ENCODE data around the gene LEUTX. TPM values are rescaled to one million over a fixed set of nuclear protein-coding genes. Genes with fewer than 3 reads are reported as not detected.

LEUTX gene
- total RNA-seq, 1 experiment from 2014 or later, result not detected

- H3K27me3 ChIP-seq (ENCODE audit: insufficient read depth, low read length), result no peaks in the 10 kb centered on the region
- no peak overlapping the region for H3K14ac ChIP-seq (ENCODE audit: insufficient read depth, low read length)
- no peak overlapping the region for H4K8ac ChIP-seq (replicated peaks; ENCODE audit: insufficient read length, low read depth, low read length)
- Mint-ChIP-seq H3K4me1 (peaks cover 21 to 23% of the 10 kb centered on the region in 2 experiments), H3K9me3 (no peaks in the 10 kb centered on the region), H3K27ac (no peak overlapping the region), H3K27me3 (ENCODE audit: low read depth) (no peaks in the 10 kb centered on the region), H3K4me3 (no peak overlapping the region), H3K36me3 (ENCODE audit: insufficient read depth in 1 of 3, low read depth in 3 of 3) (peaks cover 18 to 55% (median 46%) of the 10 kb centered on the region in 3 experiments)
- H3K9ac ChIP-seq (ENCODE audit: extremely low read depth, insufficient read length, low read length), result no peak overlapping the region
- WGBS (ENCODE audit: extremely low coverage, insufficient read length, low lambda C conversion rate), result no CpG with 5 or more reads among the region's 10 CpGs
- no peak overlapping the region for H3K23ac ChIP-seq (ENCODE audit: insufficient read length, low read depth, low read length)
- H2BK120ac ChIP-seq (ENCODE audit: low read depth, low read length, poor library complexity, severe bottlenecking), result no peak overlapping the region
- no peak overlapping the region for H2BK5ac ChIP-seq (ENCODE audit: insufficient read length, low read length)
- H2BK20ac ChIP-seq (ENCODE audit: low read depth, low read length, poor library complexity, severe bottlenecking), result no peak overlapping the region
- H3K18ac ChIP-seq (ENCODE audit: insufficient read length, low read depth, low read length), result no peak overlapping the region
- no peak overlapping the region for H4K5ac ChIP-seq (ENCODE audit: insufficient read length, low read depth, low read length)
- no peak overlapping the region for H2BK15ac ChIP-seq (ENCODE audit: low read depth, low read length)
- H3K56ac ChIP-seq (ENCODE audit: insufficient read length, low read depth, low read length), result no peak overlapping the region
- no peak overlapping the region for H2AFZ ChIP-seq (ENCODE audit: low read length)
- H4K20me1 ChIP-seq (ENCODE audit: control insufficient read depth, insufficient read depth, insufficient read length), result no peaks in the 10 kb centered on the region
- H3K4ac ChIP-seq (ENCODE audit: low read depth, low read length), result no peak overlapping the region
- TF ChIP-seq CTCF (conservative IDR thresholded peaks at IDR 0.05), result no peak
- H3K4me1 ChIP-seq (ENCODE audit: insufficient read depth, low read length), result no peaks in the 10 kb centered on the region
- no peak for DNase-seq
- no peak overlapping the region for H3K4me2 ChIP-seq (ENCODE audit: insufficient read depth, insufficient read length, low read length)
- no peak overlapping the region for H3K27ac ChIP-seq (ENCODE audit: insufficient read length, low read depth, low read length)
- peaks cover 2% of the 10 kb centered on the region for H3K23me2 ChIP-seq (ENCODE audit: insufficient read length, low read depth, low read length, poor library complexity, severe bottlenecking)
- H3K79me1 ChIP-seq (ENCODE audit: insufficient read depth, low read depth, low read length, poor library complexity, severe bottlenecking), result no peaks in the 10 kb centered on the region
- H3T11ph ChIP-seq (ENCODE audit: low read length), result no peak overlapping the region
- no peak overlapping the region for H4K91ac ChIP-seq (ENCODE audit: insufficient read length, low read depth, low read length)
- no peaks in the 10 kb centered on the region for H3K79me2 ChIP-seq (ENCODE audit: insufficient read depth, low read length)
- no peaks in the 10 kb centered on the region for H3K9me3 ChIP-seq (ENCODE audit: control insufficient read depth, low read depth, low read length)
- no peak overlapping the region for H2BK12ac ChIP-seq (ENCODE audit: insufficient read length, low read depth, low read length)
- H2AK5ac ChIP-seq (ENCODE audit: insufficient read length, low read length), result no peak overlapping the region
Measured at GRCh38 chr19:39829702-39830275, 51.1 kb downstream of the LEUTX start.

Measured in H9 (cell line).